ENCODE results near the gene MLF1. TPM values are rescaled to one million over a fixed set of nuclear protein-coding genes. Genes with fewer than 3 reads are reported as not detected.

Gene MLF1
- polyA plus RNA-seq, 3 donors = 0.17 to 0.43 (median 0.41) TPM

DNA sequence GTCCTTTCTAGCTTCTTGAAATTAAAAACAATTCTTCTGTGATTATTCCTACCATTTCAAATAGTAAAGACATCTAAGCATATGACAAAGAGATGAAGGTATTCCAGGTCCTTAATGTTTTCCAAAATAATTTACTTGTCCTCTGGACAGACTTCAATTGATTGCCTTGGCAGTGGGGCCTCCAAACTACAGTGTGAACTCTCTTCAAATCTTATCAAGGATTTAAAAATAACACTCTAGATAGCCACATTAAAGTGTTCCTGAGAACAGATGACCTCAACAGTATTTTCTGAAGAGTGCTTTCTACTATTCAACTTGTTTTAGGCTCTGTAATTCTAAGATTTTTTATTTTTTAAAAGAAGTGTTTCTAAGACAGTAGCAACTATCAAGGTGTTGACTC lies 7.9 kb upstream of the MLF1 start:
- DNase-seq = no peak
- H2AFZ ChIP-seq (ENCODE audit: insufficient read depth, low read depth, low read length, poor library complexity, severe bottlenecking) = no peak overlapping the region
- H4K20me1 ChIP-seq (ENCODE audit: insufficient read depth, low read length) = no peaks in the 10 kb centered on the region
- no peak overlapping the region for H3K4me2 ChIP-seq (replicated peaks; ENCODE audit: extremely low read depth, low read length, poor library complexity, severe bottlenecking)
- no peaks in the 10 kb centered on the region for H3K4me1 Mint-ChIP-seq
- no peaks in the 10 kb centered on the region for H3K9me3 ChIP-seq (replicated peaks in 1 of 2; ENCODE audit: control insufficient read depth in 1 of 2, insufficient read depth in 1 of 2, low read length in 2 of 2)
- no peaks in the 10 kb centered on the region for H3K4me1 ChIP-seq (ENCODE audit: control insufficient read depth in 1 of 2, insufficient read depth in 2 of 2, low read length in 2 of 2)
- no peaks in the 10 kb centered on the region for H3K36me3 ChIP-seq (replicated peaks in 1 of 2; ENCODE audit: control insufficient read depth in 1 of 2, insufficient read depth in 2 of 2, low read length in 2 of 2)
- H3K9me3 Mint-ChIP-seq = peaks cover 2 to 8% (median 4%) of the 10 kb centered on the region in 7 donors
- no peaks in the 10 kb centered on the region for H3K79me2 ChIP-seq (ENCODE audit: insufficient read depth, low read length)
- no peak overlapping the region for H3K27ac Mint-ChIP-seq
- no peaks in the 10 kb centered on the region for H3K27me3 ChIP-seq (ENCODE audit: control insufficient read depth in 2 of 2, insufficient read depth in 2 of 2, low read length in 2 of 2)
- intact Hi-C loops (cut with micrococcal nuclease) = no loop called here
- H3K9ac ChIP-seq (ENCODE audit: insufficient read depth, low read length, poor library complexity, severe bottlenecking) = no peak overlapping the region
- no peaks in the 10 kb centered on the region for H3K36me3 Mint-ChIP-seq
- peaks cover 0 to 3% (median 0%) of the 10 kb centered on the region in 3 donors for H3K27me3 Mint-ChIP-seq (ENCODE audit: low read depth in 3 of 3)
- no peak overlapping the region for H3K4me3 Mint-ChIP-seq
- H3K27ac ChIP-seq (ENCODE audit: low read depth in 1 of 2, low read length in 2 of 2) = no peak overlapping the region
- H3K4me3 ChIP-seq (replicated peaks in 1 of 3; ENCODE audit: low read depth in 2 of 3, low read length in 3 of 3) = no peak overlapping the region
- TF ChIP-seq, protein P1, sequence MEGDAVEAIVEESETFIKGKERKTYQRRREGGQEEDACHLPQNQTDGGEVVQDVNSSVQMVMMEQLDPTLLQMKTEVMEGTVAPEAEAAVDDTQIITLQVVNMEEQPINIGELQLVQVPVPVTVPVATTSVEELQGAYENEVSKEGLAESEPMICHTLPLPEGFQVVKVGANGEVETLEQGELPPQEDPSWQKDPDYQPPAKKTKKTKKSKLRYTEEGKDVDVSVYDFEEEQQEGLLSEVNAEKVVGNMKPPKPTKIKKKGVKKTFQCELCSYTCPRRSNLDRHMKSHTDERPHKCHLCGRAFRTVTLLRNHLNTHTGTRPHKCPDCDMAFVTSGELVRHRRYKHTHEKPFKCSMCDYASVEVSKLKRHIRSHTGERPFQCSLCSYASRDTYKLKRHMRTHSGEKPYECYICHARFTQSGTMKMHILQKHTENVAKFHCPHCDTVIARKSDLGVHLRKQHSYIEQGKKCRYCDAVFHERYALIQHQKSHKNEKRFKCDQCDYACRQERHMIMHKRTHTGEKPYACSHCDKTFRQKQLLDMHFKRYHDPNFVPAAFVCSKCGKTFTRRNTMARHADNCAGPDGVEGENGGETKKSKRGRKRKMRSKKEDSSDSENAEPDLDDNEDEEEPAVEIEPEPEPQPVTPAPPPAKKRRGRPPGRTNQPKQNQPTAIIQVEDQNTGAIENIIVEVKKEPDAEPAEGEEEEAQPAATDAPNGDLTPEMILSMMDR (IDR thresholded peaks at IDR 0.05) = no peak

DNA sequence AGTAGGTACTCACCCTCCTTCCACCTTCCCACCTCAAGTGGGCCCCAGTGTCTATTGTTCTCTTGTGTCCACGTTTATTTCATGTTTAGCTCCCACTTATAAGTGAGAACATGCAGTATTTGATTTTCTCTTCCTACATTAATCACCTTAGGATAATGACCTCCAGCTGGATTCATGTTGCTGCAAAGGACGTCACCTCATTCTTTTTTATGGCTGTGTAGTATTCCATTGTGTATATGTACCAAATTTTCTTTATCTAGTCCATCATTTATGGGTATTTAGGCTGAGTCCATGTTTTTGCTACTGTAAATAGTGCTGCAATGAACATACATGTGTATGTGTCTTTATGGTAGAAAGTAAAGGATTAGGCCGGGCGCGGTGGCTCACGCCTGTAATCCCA lies 5.9 kb upstream of the MLF1 start:
- Histone ChIP-seq H2AFZ (ENCODE audit: insufficient read depth, low read depth, low read length, poor library complexity, severe bottlenecking) (no peak overlapping the region), H3K4me2 (replicated peaks; ENCODE audit: extremely low read depth, low read length, poor library complexity, severe bottlenecking) (no peak overlapping the region), H3K4me1 (ENCODE audit: control insufficient read depth in 1 of 2, insufficient read depth in 2 of 2, low read length in 2 of 2) (no peaks in the 10 kb centered on the region), H3K36me3 (replicated peaks in 1 of 2; ENCODE audit: control insufficient read depth in 1 of 2, insufficient read depth in 2 of 2, low read length in 2 of 2) (no peaks in the 10 kb centered on the region), H4K20me1 (ENCODE audit: insufficient read depth, low read length) (no peaks in the 10 kb centered on the region), H3K4me3 (replicated peaks in 1 of 3; ENCODE audit: low read depth in 2 of 3, low read length in 3 of 3) (no peak overlapping the region), H3K9me3 (replicated peaks in 1 of 2; ENCODE audit: control insufficient read depth in 1 of 2, insufficient read depth in 1 of 2, low read length in 2 of 2) (no peaks in the 10 kb centered on the region), H3K27ac (ENCODE audit: low read depth in 1 of 2, low read length in 2 of 2) (no peak overlapping the region), H3K9ac (ENCODE audit: insufficient read depth, low read length, poor library complexity, severe bottlenecking) (no peak overlapping the region), H3K79me2 (ENCODE audit: insufficient read depth, low read length) (no peaks in the 10 kb centered on the region), H3K27me3 (ENCODE audit: control insufficient read depth in 2 of 2, insufficient read depth in 2 of 2, low read length in 2 of 2) (peaks cover 3 to 12% of the 10 kb centered on the region in 2 donors)
- Mint-ChIP-seq H3K4me1 (no peaks in the 10 kb centered on the region), H3K9me3 (peaks cover 2 to 6% (median 3%) of the 10 kb centered on the region in 7 donors), H3K36me3 (no peaks in the 10 kb centered on the region), H3K27ac (no peak overlapping the region), H3K27me3 (ENCODE audit: low read depth in 3 of 3) (peaks cover 8 to 13% (median 9%) of the 10 kb centered on the region in 3 donors), H3K4me3 (no peak overlapping the region)
- intact Hi-C loops (cut with micrococcal nuclease) = no loop called here
- DNase-seq = no peak
- TF ChIP-seq, protein P1 (IDR thresholded peaks at IDR 0.05) = no peak
- 100% methylated on average over 1 of the region's 6 CpGs for WGBS (ENCODE audit: insufficient coverage)

Measured in CD14-positive monocyte (primary cell).